Subcutaneous abdominal adipose tissue (tissue), 5 donors: ENCODE data around the gene IFT122.
A peak's percentile ranks its signal among the peaks of the same experiment; 100 is the strongest.
"Not testable (repeated sequence)": the region's sequence is repeated elsewhere in the genome, so short reads cannot be mapped to it uniquely, and the experiment has no call there.

Experiments
- H3K27ac ChIP-seq: one replicate; pipeline ENCODE4 v1.7.0; 2013; ENCODE audit warnings: low read depth, mild to moderate bottlenecking, inconsistent platforms, low read length, moderate library complexity
- H3K27me3 ChIP-seq, 5 donors: one replicate each; pipeline ENCODE4 v1.7.0; 2013; ENCODE audit warnings: low read length in 5 of 5, inconsistent platforms in 1 of 5; ENCODE audit not compliant: control insufficient read depth in 5 of 5, insufficient read depth in 4 of 5
- H3K36me3 ChIP-seq, 5 donors: one replicate each; pipeline ENCODE4 v1.7.0; 2013; ENCODE audit warnings: low read length in 5 of 5; ENCODE audit not compliant: control insufficient read depth in 5 of 5, insufficient read depth in 5 of 5
- H3K4me1 ChIP-seq, 5 donors: one replicate each; pipeline ENCODE4 v1.7.0; 2013; ENCODE audit warnings: low read length in 5 of 5, mild to moderate bottlenecking in 3 of 5, moderate library complexity in 1 of 5; ENCODE audit not compliant: control insufficient read depth in 5 of 5, insufficient read depth in 5 of 5
- H3K4me3 ChIP-seq, 5 donors: one replicate each; pipeline ENCODE4 v1.7.0; 2013; ENCODE audit warnings: low read length in 5 of 5, low read depth in 1 of 5
- H3K9ac ChIP-seq, 5 donors: one replicate each; pipeline ENCODE4 v1.7.0; 2013; ENCODE audit warnings: low read length in 5 of 5, mild to moderate bottlenecking in 4 of 5, moderate library complexity in 3 of 5
- H3K9me3 ChIP-seq, 5 donors: one replicate each; pipeline ENCODE4 v1.7.0; 2013; ENCODE audit warnings: low read length in 5 of 5; ENCODE audit not compliant: control insufficient read depth in 5 of 5
- donor health status: healthy.
- donor health status: healthy.
- donor health status: healthy.
- donor health status: healthy.
- donor health status: healthy.

IFT122 gene, protein sequence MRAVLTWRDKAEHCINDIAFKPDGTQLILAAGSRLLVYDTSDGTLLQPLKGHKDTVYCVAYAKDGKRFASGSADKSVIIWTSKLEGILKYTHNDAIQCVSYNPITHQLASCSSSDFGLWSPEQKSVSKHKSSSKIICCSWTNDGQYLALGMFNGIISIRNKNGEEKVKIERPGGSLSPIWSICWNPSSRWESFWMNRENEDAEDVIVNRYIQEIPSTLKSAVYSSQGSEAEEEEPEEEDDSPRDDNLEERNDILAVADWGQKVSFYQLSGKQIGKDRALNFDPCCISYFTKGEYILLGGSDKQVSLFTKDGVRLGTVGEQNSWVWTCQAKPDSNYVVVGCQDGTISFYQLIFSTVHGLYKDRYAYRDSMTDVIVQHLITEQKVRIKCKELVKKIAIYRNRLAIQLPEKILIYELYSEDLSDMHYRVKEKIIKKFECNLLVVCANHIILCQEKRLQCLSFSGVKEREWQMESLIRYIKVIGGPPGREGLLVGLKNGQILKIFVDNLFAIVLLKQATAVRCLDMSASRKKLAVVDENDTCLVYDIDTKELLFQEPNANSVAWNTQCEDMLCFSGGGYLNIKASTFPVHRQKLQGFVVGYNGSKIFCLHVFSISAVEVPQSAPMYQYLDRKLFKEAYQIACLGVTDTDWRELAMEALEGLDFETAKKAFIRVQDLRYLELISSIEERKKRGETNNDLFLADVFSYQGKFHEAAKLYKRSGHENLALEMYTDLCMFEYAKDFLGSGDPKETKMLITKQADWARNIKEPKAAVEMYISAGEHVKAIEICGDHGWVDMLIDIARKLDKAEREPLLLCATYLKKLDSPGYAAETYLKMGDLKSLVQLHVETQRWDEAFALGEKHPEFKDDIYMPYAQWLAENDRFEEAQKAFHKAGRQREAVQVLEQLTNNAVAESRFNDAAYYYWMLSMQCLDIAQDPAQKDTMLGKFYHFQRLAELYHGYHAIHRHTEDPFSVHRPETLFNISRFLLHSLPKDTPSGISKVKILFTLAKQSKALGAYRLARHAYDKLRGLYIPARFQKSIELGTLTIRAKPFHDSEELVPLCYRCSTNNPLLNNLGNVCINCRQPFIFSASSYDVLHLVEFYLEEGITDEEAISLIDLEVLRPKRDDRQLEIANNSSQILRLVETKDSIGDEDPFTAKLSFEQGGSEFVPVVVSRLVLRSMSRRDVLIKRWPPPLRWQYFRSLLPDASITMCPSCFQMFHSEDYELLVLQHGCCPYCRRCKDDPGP

GRCh38 chr3:129439817-129440617 lies at the start of gene IFT122, which contains the start of gene MBD4:
IFT122 (plus strand) TSS chr3:129440224; CDS start chr3:129440331, 107 bp downstream.
MBD4 (minus strand) TSS chr3:129439948; CDS start chr3:129439833, 115 bp downstream.
- Histone ChIP-seq H3K27me3 (no peaks in the 10 kb centered on the region), H3K9me3 (no peaks in the 10 kb centered on the region), H3K9ac (peak within 1 kb of the TSS; percentile 82 to 90 (median 86)), H3K4me3 (peak within 1 kb of the TSS; percentile 89 to 98 (median 91)), H3K36me3 (peaks cover 15 to 22% (median 18%) of the 10 kb centered on the region in 5 donors), H3K4me1 (peaks cover 18 to 72% (median 55%) of the 10 kb centered on the region in 5 donors), H3K27ac (peak within 1 kb of the TSS; percentile 86)

- not testable (repeated sequence) for H3K9me3 ChIP-seq, H3K9ac ChIP-seq, H3K4me3 ChIP-seq, H3K27me3 ChIP-seq, H3K27ac ChIP-seq
- Histone ChIP-seq H3K36me3 (peaks cover 4 to 82% (median 55%) of the 10 kb centered on the region in 5 donors), H3K4me1 (peaks cover 0 to 56% (median 5%) of the 10 kb centered on the region in 5 donors)
Observed at GRCh38 chr3:129391583-129391982, 48.4 kb upstream of the IFT122 start.

DNA sequence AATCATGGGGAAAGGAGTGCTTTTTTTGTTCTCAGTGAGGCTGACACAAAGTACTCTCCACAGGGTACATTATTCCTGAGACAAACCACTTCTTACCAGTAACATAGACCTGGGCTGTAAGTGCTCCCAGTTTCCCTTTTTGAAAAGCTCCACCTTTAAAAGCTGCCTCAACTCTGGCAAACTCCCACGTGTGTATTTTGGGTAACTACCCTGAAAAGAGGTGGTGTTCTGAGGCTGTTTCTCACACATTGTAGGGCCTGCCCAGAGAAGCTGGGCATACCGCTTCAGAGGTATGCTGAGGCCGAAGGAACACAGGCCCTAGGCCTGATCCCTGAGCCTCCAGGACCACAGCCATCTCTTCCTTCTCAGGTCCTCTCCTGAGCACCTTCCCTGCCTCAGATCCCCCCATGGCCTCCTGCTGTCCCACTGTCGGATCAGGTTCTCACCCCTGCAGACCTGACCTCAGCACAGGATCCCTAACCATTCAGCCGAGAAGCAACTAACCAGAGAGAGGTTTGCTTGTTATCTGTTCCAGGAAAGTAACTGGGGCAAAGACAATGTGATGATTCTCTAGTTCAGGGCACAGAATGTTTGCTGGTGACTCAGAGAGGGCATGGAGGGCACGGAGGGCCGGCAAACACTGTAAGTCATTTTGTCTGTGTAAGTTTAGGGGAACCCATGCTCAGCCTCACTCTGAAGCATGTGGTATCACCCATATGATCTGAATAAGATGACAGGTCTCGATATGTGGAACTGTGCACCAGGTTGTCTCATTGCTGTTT lies 47.7 kb upstream of the IFT122 start:
- not testable (repeated sequence) for H3K9me3 ChIP-seq, H3K27ac ChIP-seq, H3K9ac ChIP-seq, H3K27me3 ChIP-seq, H3K4me3 ChIP-seq
- Histone ChIP-seq H3K4me1 (peaks cover 4 to 61% (median 12%) of the 10 kb centered on the region in 5 donors), H3K36me3 (peaks cover 4 to 81% (median 49%) of the 10 kb centered on the region in 5 donors)

DNA sequence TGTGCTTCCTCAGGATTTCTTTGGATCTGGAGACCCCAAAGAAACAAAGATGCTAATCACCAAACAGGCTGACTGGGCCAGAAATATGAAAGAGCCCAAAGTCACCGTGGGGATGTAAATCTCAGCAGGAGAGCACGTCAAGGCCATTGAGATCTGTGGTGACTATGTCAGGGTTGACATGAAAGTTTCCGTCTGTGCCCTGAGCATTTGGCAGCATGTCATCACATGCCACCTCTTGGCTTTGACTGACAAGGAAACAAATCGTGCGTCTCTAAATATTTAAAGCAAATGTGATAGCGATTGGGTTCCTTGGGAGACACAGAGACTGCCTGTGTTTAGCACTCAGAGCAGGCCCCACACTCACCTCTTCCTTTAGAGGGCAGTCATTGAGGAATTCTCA lies 46.8 kb upstream of the IFT122 start:
- Histone ChIP-seq H3K27me3 (no peaks in the 10 kb centered on the region), H3K27ac (no peak overlapping the region), H3K9me3 (no peaks in the 10 kb centered on the region), H3K4me1 (peaks cover 5 to 61% (median 22%) of the 10 kb centered on the region in 5 donors), H3K4me3 (no peak overlapping the region), H3K36me3 (peaks cover 1 to 71% (median 43%) of the 10 kb centered on the region in 5 donors), H3K9ac (no peak overlapping the region)

DNA sequence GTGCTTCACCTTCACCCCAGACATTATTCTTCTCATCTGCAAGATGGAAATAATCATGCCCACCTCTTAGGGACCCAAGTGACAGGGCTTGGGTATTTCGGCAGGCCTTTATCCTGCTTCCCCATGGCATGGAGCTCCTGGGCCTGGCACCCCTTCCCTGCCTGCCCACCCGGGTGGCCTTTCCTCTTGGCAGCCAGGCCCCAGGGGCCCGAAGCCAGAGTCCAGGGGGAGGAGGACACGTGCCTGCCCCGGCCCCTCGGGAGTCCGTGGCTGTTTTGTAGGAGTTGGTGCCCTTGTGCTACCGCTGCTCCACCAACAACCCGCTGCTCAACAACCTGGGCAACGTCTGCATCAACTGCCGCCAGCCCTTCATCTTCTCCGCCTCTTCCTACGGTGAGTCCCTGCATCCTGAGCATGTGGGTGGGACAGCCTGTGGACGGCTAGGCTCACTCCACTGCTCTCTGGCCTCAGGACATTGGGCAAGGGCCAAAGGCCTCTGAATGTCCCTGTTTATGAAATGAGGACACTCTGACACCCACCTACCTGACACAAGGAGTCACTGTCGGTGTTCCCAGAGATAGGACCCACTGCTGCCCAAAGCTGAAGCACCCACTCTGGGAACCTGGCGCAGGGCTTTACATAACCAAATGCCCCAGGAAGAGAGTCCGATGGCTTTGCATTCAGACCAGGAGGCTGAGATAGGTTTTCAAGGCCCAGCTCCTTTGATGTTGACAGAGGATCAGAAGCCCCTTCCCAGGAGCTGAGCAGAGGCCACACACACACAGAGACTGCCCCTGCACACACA lies 46.1 kb upstream of the IFT122 start:
- not testable (repeated sequence) for H3K4me3 ChIP-seq, H3K27me3 ChIP-seq, H3K9me3 ChIP-seq, H3K27ac ChIP-seq, H3K9ac ChIP-seq
- Histone ChIP-seq H3K4me1 (peaks cover 5 to 63% (median 29%) of the 10 kb centered on the region in 5 donors), H3K36me3 (peaks cover 0 to 67% (median 40%) of the 10 kb centered on the region in 5 donors)

DNA sequence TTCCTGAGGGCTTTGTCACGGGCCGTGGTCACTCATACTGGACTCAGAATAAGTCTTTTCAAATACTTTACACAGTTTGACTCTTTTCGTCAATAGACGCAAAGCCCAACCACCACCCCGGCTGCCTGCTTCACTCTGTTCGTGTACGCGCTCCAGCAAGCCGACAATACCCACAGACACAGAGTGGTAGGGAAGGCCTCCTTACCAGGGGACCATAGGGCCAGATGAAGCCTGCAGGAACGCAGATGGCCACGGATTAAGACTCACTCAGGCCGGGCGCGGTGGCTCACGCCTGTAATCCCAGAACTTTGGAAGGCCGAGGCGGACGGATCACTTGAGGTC lies 41.2 kb upstream of the IFT122 start:
- H3K36me3 ChIP-seq, result peaks cover 0 to 24% (median 6%) of the 10 kb centered on the region in 5 donors
- H3K27me3 ChIP-seq, result no peaks in the 10 kb centered on the region
- peak overlapping the region; percentile 77 to 92 (median 87) for H3K4me3 ChIP-seq
- H3K4me1 ChIP-seq, result peaks cover 3 to 46% (median 36%) of the 10 kb centered on the region in 5 donors
- peak overlapping the region; percentile 76 to 93 (median 86) for H3K9ac ChIP-seq
- H3K9me3 ChIP-seq, result no peaks in the 10 kb centered on the region
- H3K27ac ChIP-seq, result peak overlapping the region; percentile 88

- H3K9ac ChIP-seq, result peak overlapping the region; percentile 76 to 93 (median 86)
- peaks cover 3 to 41% (median 36%) of the 10 kb centered on the region in 5 donors for H3K4me1 ChIP-seq
- peak overlapping the region; percentile 77 to 92 (median 87) for H3K4me3 ChIP-seq
- peak overlapping the region; percentile 88 for H3K27ac ChIP-seq
- peaks cover 0 to 20% (median 6%) of the 10 kb centered on the region in 5 donors for H3K36me3 ChIP-seq
- no peaks in the 10 kb centered on the region for H3K9me3 ChIP-seq
- H3K27me3 ChIP-seq, result no peaks in the 10 kb centered on the region
Observed at GRCh38 chr3:129399145-129399894, 40.7 kb upstream of the IFT122 start.
